Measurements from ENCODE around the gene ZNF444.

GRCh38 chr19:56147307-56147706 lies 6.2 kb downstream of the ZNF444 start:
- no peak for TF ChIP-seq CTCF (IDR thresholded peaks at IDR 0.05)
- TF ChIP-seq POLR2A (IDR thresholded peaks at IDR 0.05): no peak
- TF ChIP-seq EP300 (IDR thresholded peaks at IDR 0.05): no peak

Data from sigmoid colon (tissue), 4 donors.